Measurements from ENCODE around the gene TAF11L4. TPM values are rescaled to one million over a fixed set of nuclear protein-coding genes. Genes with fewer than 3 reads are reported as not detected.
A peak's percentile ranks its signal among the peaks of the same experiment; 100 is the strongest.
"Not testable (repeated sequence)": the region's sequence is repeated elsewhere in the genome, so short reads cannot be mapped to it uniquely, and the experiment has no call there.

Gene TAF11L4
- not detected for total RNA-seq
- long read RNA-seq, donor 1: 0 reads
- long read RNA-seq, donor 2: 0 reads

- intact Hi-C loops (cut with DNase I); DNase-seq (ENCODE audit: low spot score): not testable (repeated sequence)
These were observed at the start of gene TAF11L4 for GRCh38 chr5:17521501-17521900. TAF11L4 (plus strand) TSS chr5:17521801.

- DNase-seq (ENCODE audit: low spot score); intact Hi-C loops (cut with DNase I): not testable (repeated sequence)
These were observed 46.5 kb upstream of the TAF11L4 start for GRCh38 chr5:17475064-17475463.

GRCh38 chr5:17477043-17477442 lies 44.6 kb upstream of the TAF11L4 start:
- intact Hi-C loops (cut with DNase I): no loop called here
- no peak for DNase-seq (ENCODE audit: low spot score)

GRCh38 chr5:17477573-17478265 lies 43.9 kb upstream of the TAF11L4 start:
- DNase-seq (ENCODE audit: low spot score): no peak
- intact Hi-C loops (cut with DNase I): no loop called here

GRCh38 chr5:17481378-17481777 lies 40.2 kb upstream of the TAF11L4 start:
- intact Hi-C loops (cut with DNase I): no loop called here
- no peak for DNase-seq (ENCODE audit: low spot score)

GRCh38 chr5:17482790-17483189 lies 38.8 kb upstream of the TAF11L4 start:
- no peak for DNase-seq (ENCODE audit: low spot score)
- intact Hi-C loops (cut with DNase I): no loop called here

- intact Hi-C loops (cut with DNase I); DNase-seq (ENCODE audit: low spot score): not testable (repeated sequence)
These were observed 35.0 kb upstream of the TAF11L4 start for GRCh38 chr5:17486464-17487173.

GRCh38 chr5:17487174-17487512 lies 34.5 kb upstream of the TAF11L4 start:
- intact Hi-C loops (cut with DNase I): no loop called here

GRCh38 chr5:17491257-17491656 lies 30.3 kb upstream of the TAF11L4 start:
- intact Hi-C loops (cut with DNase I); DNase-seq (ENCODE audit: low spot score): not testable (repeated sequence)

More at GRCh38 chr5:17487174-17487512, 34.5 kb upstream of the TAF11L4 start:
- no peak for DNase-seq (ENCODE audit: low spot score)

- no peak for DNase-seq (ENCODE audit: low spot score)
- intact Hi-C loops (cut with DNase I): no loop called here
These were observed 28.8 kb upstream of the TAF11L4 start for GRCh38 chr5:17492770-17493169.

- intact Hi-C loops (cut with DNase I): no loop called here
- no peak for DNase-seq (ENCODE audit: low spot score)
These were observed 24.2 kb upstream of the TAF11L4 start for GRCh38 chr5:17497446-17497845.

- intact Hi-C loops (cut with DNase I); DNase-seq (ENCODE audit: low spot score): not testable (repeated sequence)
These were observed 23.7 kb upstream of the TAF11L4 start, which contains the start of gene TAF11L2 for GRCh38 chr5:17497931-17498330. TAF11L2 (plus strand) TSS chr5:17498231.

GRCh38 chr5:17511775-17512325 lies 9.8 kb upstream of the TAF11L4 start:
- no peak for DNase-seq (ENCODE audit: low spot score)
- intact Hi-C loops (cut with DNase I): no loop called here

- intact Hi-C loops (cut with DNase I): not testable (repeated sequence)
- peak; percentile 91 for DNase-seq (ENCODE audit: low spot score)
These were observed 4.1 kb upstream of the TAF11L4 start for GRCh38 chr5:17517526-17517925.

- DNase-seq (ENCODE audit: low spot score); intact Hi-C loops (cut with DNase I): not testable (repeated sequence)
These were observed 3.5 kb upstream of the TAF11L4 start, which contains the start of gene TAF11L3 for GRCh38 chr5:17518067-17518466. TAF11L3 (plus strand) TSS chr5:17518367.

GRCh38 chr5:17519508-17519907 lies 2.1 kb upstream of the TAF11L4 start:
- intact Hi-C loops (cut with DNase I); DNase-seq (ENCODE audit: low spot score): not testable (repeated sequence)

- intact Hi-C loops (cut with DNase I); DNase-seq (ENCODE audit: low spot score): not testable (repeated sequence)
These were observed 3.3 kb downstream of the TAF11L4 start, which contains the start of gene TAF11L5 for GRCh38 chr5:17524935-17525334. TAF11L5 (plus strand) TSS chr5:17525235.

- intact Hi-C loops (cut with DNase I); DNase-seq (ENCODE audit: low spot score): not testable (repeated sequence)
These were observed 4.9 kb downstream of the TAF11L4 start for GRCh38 chr5:17526504-17526903.

- intact Hi-C loops (cut with DNase I); DNase-seq (ENCODE audit: low spot score): not testable (repeated sequence)
These were observed 6.8 kb downstream of the TAF11L4 start, which contains the start of gene TAF11L6 for GRCh38 chr5:17528369-17528768. TAF11L6 (plus strand) TSS chr5:17528669.

Data from posterior vena cava (tissue), 2 donors.